IPS-11a (cell line): Measurements from ENCODE around the gene ZDHHC8.

Experiments used
- H3K4me3 ChIP-seq: one replicate; pipeline ENCODE4 v1.5.1; 2013; ENCODE audit warnings: low read depth, low read length, control low read depth

ZDHHC8 gene

GRCh38 chr22:20096574-20097420 is 34.8 kb upstream of the ZDHHC8 start:
- no peak overlapping the region for H3K4me3 ChIP-seq

GRCh38 chr22:20099099-20099711 is 32.4 kb upstream of the ZDHHC8 start:
- no peak overlapping the region for H3K4me3 ChIP-seq

GRCh38 chr22:20101638-20102037 is 30.0 kb upstream of the ZDHHC8 start:
- H3K4me3 ChIP-seq: no peak overlapping the region

GRCh38 chr22:20102203-20102780 is 29.3 kb upstream of the ZDHHC8 start:
- H3K4me3 ChIP-seq: no peak overlapping the region

- H3K4me3 ChIP-seq: no peak overlapping the region
Observed at GRCh38 chr22:20105456-20106204, 26.0 kb upstream of the ZDHHC8 start.

DNA sequence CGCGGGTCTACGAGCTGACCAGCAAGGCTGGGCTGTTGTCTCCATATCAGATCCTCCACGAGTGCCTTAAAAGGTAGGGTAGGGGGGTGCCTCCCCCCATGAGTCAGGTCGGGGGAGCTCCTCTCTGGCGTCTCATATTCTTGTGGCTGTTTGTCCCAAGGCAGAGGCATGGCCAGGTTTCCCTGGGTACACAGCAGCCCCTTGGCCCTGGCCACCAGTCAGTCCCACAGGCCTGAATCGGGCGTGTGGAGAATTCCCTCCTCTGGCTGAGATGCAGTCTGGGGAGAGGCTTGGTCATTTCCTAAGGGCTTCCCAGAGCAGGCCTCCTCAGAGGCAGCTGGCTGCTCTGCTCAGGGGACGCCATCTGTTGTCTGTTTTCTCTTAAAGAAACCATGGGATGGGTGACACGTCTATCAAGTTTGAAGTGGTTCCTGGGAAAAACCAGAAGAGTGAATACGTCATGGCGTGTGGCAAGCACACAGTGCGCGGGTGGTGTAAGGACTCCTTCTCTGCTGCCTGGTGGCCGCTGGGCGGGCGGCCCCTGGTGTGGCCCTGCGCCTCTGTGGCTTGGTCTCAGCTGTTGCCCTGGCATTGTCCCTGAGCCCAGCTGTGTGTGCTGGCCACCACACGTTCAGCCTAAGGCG is 25.3 kb upstream of the ZDHHC8 start:
- H3K4me3 ChIP-seq: no peak overlapping the region

GRCh38 chr22:20106849-20107237 is 24.8 kb upstream of the ZDHHC8 start:
- no peak overlapping the region for H3K4me3 ChIP-seq

DNA sequence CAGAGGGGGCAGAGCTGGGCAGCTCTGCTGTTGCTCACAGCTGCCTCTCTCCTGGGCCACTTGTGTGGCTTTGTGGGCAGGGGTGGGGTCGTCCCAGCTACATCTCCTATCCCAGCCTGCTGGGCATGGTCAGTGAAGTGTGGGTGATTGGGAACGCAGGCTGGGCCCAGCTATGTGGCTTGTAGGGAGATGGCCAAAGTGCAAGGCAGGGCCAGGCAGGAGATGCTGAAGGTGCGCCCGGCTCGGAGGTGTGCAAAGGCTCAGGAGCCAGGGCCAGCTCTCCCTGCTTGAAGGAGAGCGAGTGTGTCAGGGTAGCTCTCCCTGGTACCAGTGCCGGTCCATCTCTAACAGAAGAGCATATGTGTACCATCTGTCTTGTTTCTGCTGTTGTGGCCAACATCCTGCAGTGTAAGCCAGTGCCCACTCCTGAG is 24.1 kb upstream of the ZDHHC8 start:
- no peak overlapping the region for H3K4me3 ChIP-seq

DNA sequence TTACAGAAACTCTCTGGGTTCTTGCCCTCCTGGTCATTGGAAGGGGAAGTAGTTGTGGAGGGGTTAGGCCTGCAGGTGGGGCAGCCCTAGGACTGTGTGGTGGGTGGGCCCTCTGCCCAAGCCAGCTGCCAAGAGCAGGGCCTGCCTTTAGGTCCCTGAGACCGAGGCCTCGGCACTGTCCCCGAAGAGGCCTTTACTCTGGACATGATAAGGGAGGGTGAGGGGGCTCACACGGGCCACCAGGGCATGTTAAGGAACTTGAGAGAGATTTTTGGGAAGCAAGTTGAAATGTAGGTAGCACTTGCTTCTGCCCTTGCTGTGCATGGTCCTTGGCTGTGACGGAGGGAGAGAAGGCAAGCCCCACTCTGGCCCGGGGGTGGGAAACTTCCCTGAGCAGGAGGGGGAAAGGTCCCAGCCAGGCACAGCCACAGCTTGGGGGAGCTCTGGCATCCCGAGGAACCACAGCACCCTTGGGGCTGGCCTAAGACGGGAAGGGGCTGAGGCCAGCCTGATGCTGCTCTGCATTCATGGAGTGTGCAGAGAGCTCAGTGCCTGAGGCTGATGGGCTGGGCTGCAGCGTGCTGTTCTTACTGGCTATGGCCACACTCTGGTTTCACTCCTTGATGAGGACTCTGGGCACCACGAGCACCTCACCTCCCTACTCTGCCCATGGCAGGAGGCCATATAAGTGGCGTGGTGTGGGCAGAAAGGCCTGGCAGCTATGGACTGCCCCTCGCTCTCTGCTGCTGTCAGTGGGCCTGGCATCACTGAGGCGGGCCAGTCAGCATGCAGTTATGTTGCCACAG is 23.4 kb upstream of the ZDHHC8 start:
- H3K4me3 ChIP-seq: no peak overlapping the region

DNA sequence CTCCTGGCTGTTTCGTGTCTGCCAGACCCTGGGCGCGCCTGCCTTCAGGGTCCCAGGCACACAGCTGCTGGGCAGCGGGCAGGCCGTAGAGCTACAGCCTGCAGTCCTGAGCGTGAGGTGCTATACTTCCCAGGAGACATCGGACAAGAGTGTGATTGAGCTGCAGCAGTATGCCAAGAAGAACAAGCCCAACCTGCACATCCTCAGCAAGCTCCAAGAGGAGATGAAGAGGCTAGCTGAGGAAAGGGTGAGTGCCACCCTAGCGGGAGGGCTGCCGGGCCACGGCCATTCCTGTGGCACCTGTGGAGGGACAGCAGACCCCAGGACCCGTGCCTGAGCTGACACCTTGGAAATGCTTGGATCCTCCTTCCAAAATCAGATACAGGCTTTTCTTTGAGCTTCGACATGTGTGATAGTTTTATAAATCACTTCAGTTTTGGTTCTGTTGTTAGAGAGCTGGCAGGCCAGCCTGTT is 22.8 kb upstream of the ZDHHC8 start:
- H3K4me3 ChIP-seq: no peak overlapping the region

DNA sequence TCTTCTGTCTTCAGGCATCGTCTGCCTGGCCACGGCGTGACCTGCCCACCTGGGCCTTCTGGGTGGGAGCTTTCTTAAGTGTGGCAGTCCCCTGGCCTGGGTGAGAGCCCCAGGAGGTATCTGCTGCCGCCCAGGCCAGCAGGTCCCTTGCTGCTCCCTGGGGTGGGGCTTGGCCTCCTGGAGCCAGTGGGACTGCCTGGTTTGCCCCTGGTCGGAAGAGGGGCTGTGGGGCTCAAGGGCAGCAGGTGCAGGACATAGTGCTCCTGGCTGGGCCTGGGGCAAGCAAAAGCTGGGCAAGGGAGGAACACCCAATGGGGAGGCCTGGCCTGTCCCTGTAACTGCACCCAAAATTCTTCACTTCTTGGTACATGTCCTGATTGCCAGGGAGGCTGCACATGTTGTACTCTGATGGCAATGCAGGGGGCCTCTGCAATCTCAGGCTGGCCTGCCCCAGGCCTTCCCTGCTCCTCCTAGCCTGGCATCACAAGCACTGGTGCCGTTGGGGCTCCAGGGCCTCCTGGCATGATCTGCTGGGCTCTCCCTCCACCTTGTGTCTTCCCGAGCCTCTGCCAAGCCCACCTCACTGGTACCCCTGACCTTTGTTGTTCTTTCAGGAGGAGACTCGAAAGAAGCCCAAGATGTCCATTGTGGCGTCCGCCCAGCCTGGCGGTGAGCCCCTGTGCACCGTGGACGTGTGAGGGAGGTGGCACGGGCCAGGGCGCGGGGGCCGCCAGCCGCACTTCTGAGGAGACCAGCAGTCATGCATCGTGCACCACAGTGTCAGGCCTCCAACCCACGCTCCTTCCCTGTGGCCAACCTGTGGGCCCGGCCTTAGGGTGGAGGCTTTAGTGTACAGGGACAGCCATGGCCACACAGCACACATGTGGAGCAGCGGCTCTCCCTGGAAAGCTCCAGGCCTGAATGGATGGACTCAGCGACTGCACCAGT is 21.9 kb upstream of the ZDHHC8 start:
- H3K4me3 ChIP-seq: no peak overlapping the region

DNA sequence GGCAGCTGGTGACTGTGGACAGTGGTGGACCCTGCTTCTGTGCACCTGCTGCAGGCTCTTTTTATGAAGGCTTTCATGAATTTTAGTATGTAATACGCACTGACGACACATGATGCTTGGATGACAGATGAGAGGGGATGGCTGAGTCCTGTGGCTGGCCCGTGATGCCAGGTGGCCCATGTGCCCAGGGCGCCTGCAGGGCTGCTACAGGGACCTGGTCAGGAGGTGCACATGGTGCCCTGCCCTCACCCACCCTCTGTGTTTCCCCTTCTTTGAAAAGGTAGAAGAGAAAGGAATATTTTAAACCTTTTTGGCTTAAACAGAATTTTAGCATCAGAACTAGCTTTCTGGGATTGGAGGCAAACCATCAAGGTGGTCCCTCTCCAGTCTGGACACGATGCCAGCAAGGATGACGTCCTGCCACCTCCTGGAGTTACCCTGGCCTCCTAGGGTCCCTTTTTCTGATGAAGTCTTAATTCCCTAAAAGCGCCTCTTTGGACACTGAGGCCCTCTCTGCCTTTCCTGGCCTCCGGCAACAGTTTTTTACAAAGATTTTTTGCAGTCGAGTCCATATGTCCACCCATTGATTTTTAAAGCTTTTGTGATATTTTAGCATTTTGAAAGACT is 21.1 kb upstream of the ZDHHC8 start:
- no peak overlapping the region for H3K4me3 ChIP-seq

DNA sequence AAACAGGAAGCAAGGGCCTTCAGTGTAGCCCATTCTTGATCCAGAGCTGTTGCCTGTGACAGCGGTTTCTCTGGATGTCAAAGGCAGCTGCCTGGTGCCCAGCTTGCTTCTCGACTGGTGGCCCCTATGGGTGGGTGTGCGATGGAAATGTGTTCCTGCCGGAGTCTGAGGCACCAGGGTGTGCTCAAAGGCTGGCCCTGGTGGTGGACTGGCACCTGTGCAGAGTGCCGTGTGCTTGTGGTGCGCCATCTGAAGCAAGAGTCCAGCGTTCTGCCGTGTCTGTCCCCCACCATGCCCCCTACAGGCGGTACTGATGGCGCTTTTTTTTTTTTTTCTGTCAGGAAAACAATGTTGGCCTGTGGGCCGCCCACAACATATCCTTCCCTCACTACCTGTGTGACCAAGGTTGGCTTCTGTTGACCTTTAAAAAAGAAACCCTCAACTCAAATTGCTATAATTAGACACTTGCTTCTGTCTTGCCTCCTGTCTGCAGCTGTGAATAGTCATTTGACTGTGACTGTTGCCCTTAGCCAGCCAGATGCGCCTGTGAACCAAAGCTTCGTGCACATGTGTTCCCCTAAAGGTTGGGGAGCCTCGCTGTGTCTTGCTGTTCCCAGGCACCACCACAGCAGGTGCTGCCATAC is 20.4 kb upstream of the ZDHHC8 start:
- H3K4me3 ChIP-seq: no peak overlapping the region

GRCh38 chr22:20111689-20112622 is 19.6 kb upstream of the ZDHHC8 start:
- H3K4me3 ChIP-seq: no peak overlapping the region

DNA sequence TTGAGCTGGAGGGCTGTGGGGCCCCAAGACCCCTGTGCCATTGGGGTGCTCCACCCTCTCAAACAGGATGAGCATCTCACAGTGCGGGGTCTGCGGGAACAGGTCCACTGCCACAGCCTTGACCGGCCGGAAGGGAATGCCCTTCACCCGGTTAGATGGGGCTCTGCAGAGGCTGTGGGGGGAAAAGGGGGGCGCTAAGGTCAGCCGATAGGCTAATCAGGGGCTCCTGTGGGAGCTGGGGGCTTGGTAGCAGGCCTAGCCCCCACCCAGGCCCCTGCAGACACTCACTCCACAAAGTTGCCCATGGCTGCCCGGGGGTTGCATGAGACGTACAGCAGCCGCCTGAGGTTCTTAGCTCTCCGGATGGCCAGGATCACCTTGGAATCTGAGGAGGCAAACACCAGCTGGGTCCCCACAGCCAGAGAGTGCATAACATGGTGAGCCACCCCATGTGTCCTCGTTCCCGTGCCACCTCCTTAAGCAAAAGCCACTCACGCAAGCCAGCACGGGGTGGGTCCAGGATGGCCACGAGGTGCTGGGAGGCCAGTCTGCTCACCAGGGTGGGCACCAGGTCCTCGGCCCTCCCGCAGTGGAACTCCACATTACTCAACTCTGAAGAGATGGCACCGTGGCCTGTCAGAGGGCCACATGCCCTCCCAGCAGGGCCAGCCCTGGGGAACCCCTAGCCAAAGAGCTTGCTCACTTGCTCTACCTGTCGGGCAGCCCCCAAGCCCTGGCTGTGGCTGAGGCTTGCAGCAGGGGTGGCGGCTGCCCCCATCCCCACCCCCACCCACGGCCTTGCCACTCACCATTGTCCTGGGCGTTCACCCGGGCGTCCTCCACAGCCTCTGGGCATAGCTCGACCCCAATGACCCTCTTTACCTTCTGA is 18.7 kb upstream of the ZDHHC8 start:
- no peak overlapping the region for H3K4me3 ChIP-seq
